Measurements from ENCODE around the gene ARF4. TPM values are rescaled to one million over a fixed set of nuclear protein-coding genes. Genes with fewer than 3 reads are reported as not detected.
"Not testable (repeated sequence)": the region's sequence is repeated elsewhere in the genome, so short reads cannot be mapped to it uniquely, and the experiment has no call there.

Gene ARF4
- 261 and 277 TPM in 2 replicates for total RNA-seq

- no peak for TF ChIP-seq CTCF (IDR thresholded peaks at IDR 0.05; ENCODE audit: extremely low read depth, low read depth, low read length)
- H3K27me3 ChIP-seq (ENCODE audit: insufficient read depth, low read length), result no peaks in the 10 kb centered on the region
- no peaks in the 10 kb centered on the region for H3K9me3 ChIP-seq (ENCODE audit: low read depth, low read length)
- peaks cover 55% of the 10 kb centered on the region for H3K79me2 ChIP-seq (ENCODE audit: insufficient read depth, low read length)
- H3K4me1 ChIP-seq (ENCODE audit: insufficient read depth, low read length), result peaks cover 29% of the 10 kb centered on the region
- H3K4me3 ChIP-seq (ENCODE audit: insufficient read depth, low read length), result peak within 1 kb of the TSS; percentile 99
- peaks cover 44% of the 10 kb centered on the region for H4K20me1 ChIP-seq (ENCODE audit: insufficient read depth, low read length)
- H2AFZ ChIP-seq (ENCODE audit: low read length), result peak within 1 kb of the TSS; percentile 93
- peak within 1 kb of the TSS; percentile 100 for H3K27ac ChIP-seq (ENCODE audit: low read depth, low read length)
- peak; percentile 98 for DNase-seq (ENCODE audit: insufficient read length, low spot score, missing footprints)
- H3K36me3 ChIP-seq (ENCODE audit: insufficient read depth, low read length), result peaks cover 12% of the 10 kb centered on the region
- peak within 1 kb of the TSS; percentile 96 for H3K4me2 ChIP-seq (ENCODE audit: insufficient read depth, low read length)
Observed at GRCh38 chr3:57597127-57597923, at the start of gene ARF4. Gene ARF4 (minus strand): TSS chr3:57597344. CDS start chr3:57597140, 204 bp downstream.

GRCh38 chr3:57646723-57647122, 49.6 kb upstream of the ARF4 start:
- Histone ChIP-seq H3K36me3 (ENCODE audit: insufficient read depth, low read length) (peaks cover 34% of the 10 kb centered on the region), H3K27me3 (ENCODE audit: insufficient read depth, low read length) (no peaks in the 10 kb centered on the region), H4K20me1 (ENCODE audit: insufficient read depth, low read length) (no peaks in the 10 kb centered on the region), H3K27ac (ENCODE audit: low read depth, low read length) (no peak overlapping the region), H3K9me3 (ENCODE audit: low read depth, low read length) (no peaks in the 10 kb centered on the region), H3K79me2 (ENCODE audit: insufficient read depth, low read length) (peaks cover 10% of the 10 kb centered on the region), H3K4me2 (ENCODE audit: insufficient read depth, low read length) (no peak overlapping the region), H3K4me3 (ENCODE audit: insufficient read depth, low read length) (no peak overlapping the region), H2AFZ (ENCODE audit: low read length) (no peak overlapping the region), H3K4me1 (ENCODE audit: insufficient read depth, low read length) (no peaks in the 10 kb centered on the region)
- peak; percentile 89 for DNase-seq (ENCODE audit: insufficient read length, low spot score, missing footprints)
- peak; percentile 33 for TF ChIP-seq CTCF (IDR thresholded peaks at IDR 0.05; ENCODE audit: extremely low read depth, low read depth, low read length)

- no peak overlapping the region for H2AFZ ChIP-seq (ENCODE audit: low read length)
- peaks cover 43% of the 10 kb centered on the region for H3K36me3 ChIP-seq (ENCODE audit: insufficient read depth, low read length)
- no peak for DNase-seq (ENCODE audit: insufficient read length, low spot score, missing footprints)
- no peak overlapping the region for H3K27ac ChIP-seq (ENCODE audit: low read depth, low read length)
- H4K20me1 ChIP-seq (ENCODE audit: insufficient read depth, low read length), result no peaks in the 10 kb centered on the region
- no peak overlapping the region for H3K4me3 ChIP-seq (ENCODE audit: insufficient read depth, low read length)
- no peaks in the 10 kb centered on the region for H3K9me3 ChIP-seq (ENCODE audit: low read depth, low read length)
- peaks cover 10% of the 10 kb centered on the region for H3K79me2 ChIP-seq (ENCODE audit: insufficient read depth, low read length)
- TF ChIP-seq CTCF (IDR thresholded peaks at IDR 0.05; ENCODE audit: extremely low read depth, low read depth, low read length), result no peak
- no peak overlapping the region for H3K4me2 ChIP-seq (ENCODE audit: insufficient read depth, low read length)
- H3K27me3 ChIP-seq (ENCODE audit: insufficient read depth, low read length), result no peaks in the 10 kb centered on the region
- no peaks in the 10 kb centered on the region for H3K4me1 ChIP-seq (ENCODE audit: insufficient read depth, low read length)
Observed at GRCh38 chr3:57644740-57645139, 47.6 kb upstream of the ARF4 start.

GRCh38 chr3:57637391-57637790, 40.2 kb upstream of the ARF4 start:
- DNase-seq (ENCODE audit: insufficient read length, low spot score, missing footprints), result no peak
- no peak overlapping the region for H3K4me3 ChIP-seq (ENCODE audit: insufficient read depth, low read length)
- no peak overlapping the region for H3K4me2 ChIP-seq (ENCODE audit: insufficient read depth, low read length)
- H3K79me2 ChIP-seq (ENCODE audit: insufficient read depth, low read length), result no peaks in the 10 kb centered on the region
- peaks cover 29% of the 10 kb centered on the region for H3K36me3 ChIP-seq (ENCODE audit: insufficient read depth, low read length)
- H3K27me3 ChIP-seq (ENCODE audit: insufficient read depth, low read length), result no peaks in the 10 kb centered on the region
- H4K20me1 ChIP-seq (ENCODE audit: insufficient read depth, low read length), result no peaks in the 10 kb centered on the region
- H3K4me1 ChIP-seq (ENCODE audit: insufficient read depth, low read length), result no peaks in the 10 kb centered on the region
- TF ChIP-seq CTCF (IDR thresholded peaks at IDR 0.05; ENCODE audit: extremely low read depth, low read depth, low read length), result no peak
- no peak overlapping the region for H2AFZ ChIP-seq (ENCODE audit: low read length)
- no peak overlapping the region for H3K27ac ChIP-seq (ENCODE audit: low read depth, low read length)
- H3K9me3 ChIP-seq (ENCODE audit: low read depth, low read length), result no peaks in the 10 kb centered on the region

- H3K4me3 ChIP-seq (ENCODE audit: insufficient read depth, low read length); H3K4me2 ChIP-seq (ENCODE audit: insufficient read depth, low read length); H3K79me2 ChIP-seq (ENCODE audit: insufficient read depth, low read length); DNase-seq (ENCODE audit: insufficient read length, low spot score, missing footprints); H2AFZ ChIP-seq (ENCODE audit: low read length); H3K9me3 ChIP-seq (ENCODE audit: low read depth, low read length); H4K20me1 ChIP-seq (ENCODE audit: insufficient read depth, low read length); H3K27me3 ChIP-seq (ENCODE audit: insufficient read depth, low read length); H3K4me1 ChIP-seq (ENCODE audit: insufficient read depth, low read length); H3K27ac ChIP-seq (ENCODE audit: low read depth, low read length): not testable (repeated sequence)
- H3K36me3 ChIP-seq (ENCODE audit: insufficient read depth, low read length), result peaks cover 29% of the 10 kb centered on the region
Observed at GRCh38 chr3:57634259-57634658, 37.1 kb upstream of the ARF4 start.

All from osteoblast (primary cell).